B cell (primary cell): ENCODE measurements around the gene ERGIC1. TPM values are rescaled to one million over a fixed set of nuclear protein-coding genes. Genes with fewer than 3 reads are reported as not detected.
"Not testable (repeated sequence)": the region's sequence is repeated elsewhere in the genome, so short reads cannot be mapped to it uniquely, and the experiment has no call there.

ENCODE experiments used
- ATAC-seq: fragments of 200-7000 bp; cut with Tn5 transposase; one replicate; pipeline ENCODE4 v1.10.0; 2021; ENCODE audit warnings: low read depth, mild to moderate bottlenecking, moderate number of reproducible peaks, moderate library complexity
- CTCF ChIA-PET: fragments of 350-600 bp; sonication (Branson Sonifier 250); formaldehyde crosslinking; loops from one replicate; lab custom pipeline; 2021; ENCODE audit warnings: antibody characterized with exemption, inconsistent platforms; lab: Charles Lee
- POLR2A ChIA-PET: fragments of 350-600 bp; sonication (Branson Sonifier 250); formaldehyde crosslinking; loops from one replicate; lab custom pipeline; 2021; ENCODE audit warnings: antibody characterized with exemption; lab: Charles Lee
- DNase-seq: peaks from one replicate; pipeline ENCODE4 v3.0.0; 2013
- H2AFZ ChIP-seq: 2 replicates; pipeline ENCODE4 v1.6.1; 2012; ENCODE audit warnings: mild to moderate bottlenecking, low read depth, low read length; ENCODE audit not compliant: insufficient read depth, poor library complexity, severe bottlenecking
- H3K27ac ChIP-seq, 2 donors: 1 replicate in 1 of 2; 2 replicates in 1 of 2; pipeline ENCODE4 v1.5.1; 2012 to 2013; ENCODE audit warnings: low read length in 2 of 2, mild to moderate bottlenecking in 2 of 2, moderate library complexity in 1 of 2
- H3K27me3 ChIP-seq, 4 experiments: fragments of 200-600 bp in 1 of 4; sonication (generic) in 1 of 4; replicated peaks in 1 of 4; 1 replicate in 2 of 4; 2 replicates in 2 of 4; pipeline versions ENCODE4 v1.6.1 to v1.7.0; 2013 to 2016; ENCODE audit warnings: low read length in 3 of 4, mild to moderate bottlenecking in 2 of 4, mixed read lengths in 1 of 4, moderate library complexity in 1 of 4; ENCODE audit not compliant: insufficient read depth in 4 of 4, control insufficient read depth in 3 of 4; ENCODE audit errors: control extremely low read depth in 1 of 4
- H3K36me3 ChIP-seq, 2 experiments: replicated peaks in 1 of 2; 1 replicate in 1 of 2; 2 replicates in 1 of 2; pipeline versions ENCODE4 v1.6.1 to v1.7.1; 2013; ENCODE audit warnings: low read length in 1 of 2; ENCODE audit not compliant: insufficient read depth in 2 of 2, control insufficient read depth in 1 of 2; ENCODE audit errors: control extremely low read depth in 1 of 2, extremely low read depth in 1 of 2
- H3K4me1 ChIP-seq, 2 donors: fragments of 200-600 bp in 1 of 2; sonication (generic) in 1 of 2; 1 replicate in 1 of 2; 2 replicates in 1 of 2; pipeline versions ENCODE4 v1.5.1 to v1.6.1; 2013 to 2017; ENCODE audit warnings: low read length in 2 of 2; ENCODE audit not compliant: control insufficient read depth in 2 of 2, insufficient read depth in 2 of 2
- H3K4me2 ChIP-seq: replicated peaks from 2 replicates; pipeline ENCODE3; 2012; ENCODE audit warnings: mild to moderate bottlenecking, low read depth, low read length; ENCODE audit not compliant: poor library complexity, severe bottlenecking
- H3K4me3 ChIP-seq, 5 experiments: fragments of 200-600 bp in 1 of 5; sonication (generic) in 1 of 5; 1 replicate in 3 of 5; 2 replicates in 2 of 5; pipeline versions ENCODE4 v1.5.1 to v1.7.0; 2011 to 2016; ENCODE audit warnings: low read length in 4 of 5, mild to moderate bottlenecking in 4 of 5, low read depth in 2 of 5, control low read depth in 1 of 5, moderate library complexity in 1 of 5; ENCODE audit not compliant: insufficient read depth in 1 of 5; ENCODE audit errors: control extremely low read depth in 1 of 5, extremely low read depth in 1 of 5
- H3K79me2 ChIP-seq: fragments of 200-600 bp; sonication (generic); one replicate; pipeline ENCODE4 v1.6.0; 2016; ENCODE audit warnings: low read length; ENCODE audit not compliant: control insufficient read depth, insufficient read depth
- H3K9ac ChIP-seq: fragments of 200-600 bp; sonication (generic); 2 replicates; pipeline ENCODE4 v1.6.1; 2017; ENCODE audit warnings: mild to moderate bottlenecking, low read length, moderate library complexity
- H3K9me3 ChIP-seq, 3 donors: one replicate each; pipeline versions ENCODE4 v1.6.1 to v1.7.1; 2013; ENCODE audit warnings: low read length in 2 of 3; ENCODE audit not compliant: control insufficient read depth in 2 of 3, insufficient read depth in 1 of 3; ENCODE audit errors: control extremely low read depth in 1 of 3
- H4K20me1 ChIP-seq: 2 replicates; pipeline ENCODE4 v1.6.0; 2012; ENCODE audit warnings: mild to moderate bottlenecking, low read length; ENCODE audit not compliant: insufficient read depth, control insufficient read depth, poor library complexity, severe bottlenecking
- H3K27ac Mint-ChIP-seq: one replicate; pipeline ENCODE4 v1.8.0; 2021; ENCODE audit warnings: mixed read lengths
- H3K27me3 Mint-ChIP-seq: one replicate; pipeline ENCODE4 v1.8.0; 2021; ENCODE audit warnings: mixed read lengths
- H3K4me1 Mint-ChIP-seq: one replicate; pipeline ENCODE4 v1.8.0; 2021; ENCODE audit warnings: mixed read lengths
- H3K4me3 Mint-ChIP-seq: one replicate; pipeline ENCODE4 v1.8.0; 2021; ENCODE audit warnings: mixed read lengths
- H3K9me3 Mint-ChIP-seq: one replicate; pipeline ENCODE4 v1.8.0; 2022; ENCODE audit warnings: mixed read lengths; ENCODE audit not compliant: insufficient read depth
- CTCF ChIP-seq: fragments of 200-600 bp; IDR thresholded peaks from one replicate; pipeline ENCODE4 v1.8.0; 2022; ENCODE audit warnings: antibody characterized with exemption, mild to moderate bottlenecking
- EZH2 ChIP-seq: IDR thresholded peaks from 2 replicates; pipeline ENCODE4 v1.6.1; 2012; ENCODE audit warnings: borderline replicate concordance, low read depth, mild to moderate bottlenecking, moderate library complexity, low read length; ENCODE audit not compliant: insufficient read depth, poor library complexity, severe bottlenecking
- WGBS: methylation state at CpG from one replicate; pipeline ENCODE4 v1.1.5; 2013; ENCODE audit warnings: missing lambda C conversion rate; ENCODE audit not compliant: insufficient coverage; 5-methylcytosine and 5-hydroxymethylcytosine counted together
- intact Hi-C: fragments of 100-400 bp; cut with micrococcal nuclease; formaldehyde crosslinking; loops from one replicate; pipeline ENCODE4 v1.10.0; 2022
- polyA plus RNA-seq: library from polyadenylated mRNA; depleted of rRNA; stranded (reverse); fragments of >200 nt; gene quantifications from 2 replicates; pipeline ENCODE4 v1.2.3, GENCODE V29; 2012
- total RNA-seq, 2 donors: library from RNA; stranded (reverse); fragments of 120-200 nt in 1 of 2; gene quantifications; 1 replicate in 1 of 2; 2 replicates in 1 of 2; pipeline versions ENCODE4 v1.2.3 to v1.2.4, GENCODE V29; 2013 to 2022

Gene ERGIC1
- total and polyA plus RNA-seq, 2 donors (not counting 1 experiment from before 2014, with no cell fraction given), result 86.3 to 140 TPM

GRCh38 chr5:172807766-172808311 lies 26.2 kb upstream of the ERGIC1 start:
- peak overlapping the region; percentile 84 for H3K4me3 Mint-ChIP-seq
- H3K4me1 Mint-ChIP-seq, result peaks cover 13% of the 10 kb centered on the region
- POLR2A ChIA-PET, result interaction anchor here (0.8 to 2.7 kb wide), 8 partner anchors 22 to 44 kb away, joined by 3 to 29 read pairs (median 6); partner anchors contain the start of gene DUSP1
- Histone ChIP-seq H3K36me3 (no peaks in the 10 kb centered on the region), H3K27me3 (no peaks in the 10 kb centered on the region), H3K79me2 (no peaks in the 10 kb centered on the region), H3K4me3 (peak overlapping the region; percentile 57 to 70 (median 62)), H3K9me3 (peaks cover 0 to 4% (median 0%) of the 10 kb centered on the region in 3 donors), H2AFZ (peak overlapping the region; percentile 31), H3K27ac (peak overlapping the region; percentile 94 to 95), H4K20me1 (no peaks in the 10 kb centered on the region), H3K9ac (peak overlapping the region; percentile 72), H3K4me1 (peaks cover 8 to 12% of the 10 kb centered on the region in 2 donors), H3K4me2 (peak overlapping the region; percentile 76)
- intact Hi-C loops, result loop anchor here (1.0 kb wide), 7 partner anchors 26 to 175 kb away; partner anchors contain the start of genes ATP6V0E1, ERGIC1 and RPL26L1
- DNase-seq (no peak), ATAC-seq (no peak)
- 78% methylated on average over 4 of the region's 11 CpGs for WGBS
- peak overlapping the region; percentile 92 for H3K27ac Mint-ChIP-seq
- H3K9me3 Mint-ChIP-seq, result no peaks in the 10 kb centered on the region
- CTCF ChIA-PET, result interaction anchor here (0.6 to 1.6 kb wide), 8 partner anchors 10 to 334 kb away, joined by 3 to 6 read pairs (median 4); partner anchors contain the start of gene DUSP1
- no peak for TF ChIP-seq EZH2
- TF ChIP-seq CTCF, result no peak
- H3K27me3 Mint-ChIP-seq, result no peaks in the 10 kb centered on the region

- peaks cover 13% of the 10 kb centered on the region for H3K4me1 Mint-ChIP-seq
- Histone ChIP-seq H3K79me2 (no peaks in the 10 kb centered on the region), H3K9me3 (peaks cover 0 to 4% (median 0%) of the 10 kb centered on the region in 3 donors), H3K9ac (no peak overlapping the region), H3K4me2 (no peak overlapping the region), H3K27me3 (no peaks in the 10 kb centered on the region), H3K4me3 (no peak overlapping the region), H3K4me1 (peaks cover 8 to 12% of the 10 kb centered on the region in 2 donors), H2AFZ (no peak overlapping the region), H4K20me1 (no peaks in the 10 kb centered on the region), H3K36me3 (no peaks in the 10 kb centered on the region), H3K27ac (no peak overlapping the region)
- POLR2A ChIA-PET, result no interaction called here
- DNase-seq (no peak), ATAC-seq (no peak)
- WGBS, result no CpG with 5 or more reads among the region's 2 CpGs
- intact Hi-C loops, result no loop called here
- H3K27me3 Mint-ChIP-seq, result no peaks in the 10 kb centered on the region
- no peaks in the 10 kb centered on the region for H3K9me3 Mint-ChIP-seq
- no peak for TF ChIP-seq EZH2
- no peak for TF ChIP-seq CTCF
- H3K27ac Mint-ChIP-seq, result no peak overlapping the region
- CTCF ChIA-PET, result interaction anchor here (0.7 to 1.4 kb wide), 2 partner anchors 21 to 37 kb away, joined by 3 to 4 read pairs; no protein-coding TSS in a partner anchor
- no peak overlapping the region for H3K4me3 Mint-ChIP-seq
These were observed 24.3 kb upstream of the ERGIC1 start for GRCh38 chr5:172809774-172810173.

- H3K36me3 ChIP-seq, H3K27me3 ChIP-seq, H3K9me3 Mint-ChIP-seq, H4K20me1 ChIP-seq, intact Hi-C loops, H3K4me3 ChIP-seq, H3K27me3 Mint-ChIP-seq, H3K9me3 ChIP-seq, H3K4me2 ChIP-seq, DNase-seq, H3K9ac ChIP-seq, H3K27ac Mint-ChIP-seq, ATAC-seq, H3K27ac ChIP-seq, H3K79me2 ChIP-seq, POLR2A ChIA-PET, H2AFZ ChIP-seq, H3K4me3 Mint-ChIP-seq: not testable (repeated sequence)
- peaks cover 8 to 12% of the 10 kb centered on the region in 2 donors for H3K4me1 ChIP-seq
- peaks cover 16% of the 10 kb centered on the region for H3K4me1 Mint-ChIP-seq
- CTCF ChIA-PET, result interaction anchor here (1.2 to 1.5 kb wide), 3 partner anchors 38 to 122 kb away, joined by 3 to 4 read pairs (median 4); no protein-coding TSS in a partner anchor
- WGBS, result 100% methylated on average over 2 of the region's 4 CpGs
These were observed 23.1 kb upstream of the ERGIC1 start for GRCh38 chr5:172810996-172811395.
